CD4-positive, alpha-beta T cell treated with Interferon alpha-2 for 1 hour (primary cell): Measurements from ENCODE around the gene RHO.
A peak's percentile ranks its signal among the peaks of the same experiment; 100 is the strongest.

Experiments
- DNase-seq, 2 donors: peaks; one replicate each; pipeline ENCODE4 v3.0.0-alpha.2; 2020 to 2022

The RHO gene

DNA sequence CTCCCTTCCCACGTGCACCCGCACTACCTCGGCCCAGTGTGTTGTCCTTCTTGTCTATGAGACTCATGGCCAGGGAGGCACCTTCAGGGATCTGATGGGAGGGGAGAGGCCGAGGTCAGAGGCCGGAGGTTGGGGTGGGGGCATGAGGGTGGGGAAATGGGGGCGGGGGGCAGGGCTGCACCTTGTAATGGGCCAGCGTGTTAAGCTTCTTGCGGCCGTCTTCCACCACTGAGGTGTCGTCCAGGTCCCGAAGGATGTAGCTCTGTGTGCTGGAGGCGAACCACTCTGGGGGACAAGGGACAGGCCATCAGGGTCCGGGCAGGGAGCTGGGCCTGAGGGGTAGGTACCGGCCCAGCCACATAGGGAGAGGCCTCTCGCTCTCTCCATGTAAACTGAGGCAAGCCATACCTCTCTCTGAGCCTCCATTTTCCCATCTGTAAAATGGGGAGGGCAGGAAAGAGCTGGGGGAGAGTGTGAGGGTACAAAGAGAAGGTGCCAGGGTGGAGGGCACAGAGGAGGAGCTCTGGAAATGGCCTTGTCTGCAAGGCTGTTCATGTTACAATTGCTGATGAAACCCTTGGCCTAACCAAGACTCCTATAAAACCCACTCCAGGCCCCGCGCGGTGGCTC is 33.3 kb downstream of the RHO start:
- DNase-seq, result no peak

DNA sequence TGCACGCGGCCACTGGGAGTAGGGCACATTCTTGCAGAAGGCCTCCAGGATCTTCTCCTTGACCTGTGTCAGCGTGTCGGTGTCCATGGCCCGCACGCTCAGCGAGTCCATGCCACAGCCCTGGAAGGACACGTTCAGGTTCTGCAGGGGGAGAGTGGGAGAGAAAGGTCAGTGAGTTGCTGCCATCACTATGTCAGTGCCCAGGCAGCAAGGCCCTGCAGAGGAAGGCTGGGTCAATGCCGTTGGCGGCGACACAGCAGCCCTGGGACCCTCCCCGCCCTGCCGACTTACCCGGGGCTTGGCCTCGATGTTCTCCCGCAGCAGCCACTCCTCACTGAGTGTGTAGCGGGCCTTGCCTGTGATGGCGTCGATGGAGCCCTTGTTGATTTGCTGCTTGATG is 34.4 kb downstream of the RHO start:
- no peak for DNase-seq

- no peak for DNase-seq
These were observed 34.9 kb downstream of the RHO start for GRCh38 chr3:129563332-129563731.

- no peak for DNase-seq
These were observed 35.6 kb downstream of the RHO start for GRCh38 chr3:129563850-129564535.

DNA sequence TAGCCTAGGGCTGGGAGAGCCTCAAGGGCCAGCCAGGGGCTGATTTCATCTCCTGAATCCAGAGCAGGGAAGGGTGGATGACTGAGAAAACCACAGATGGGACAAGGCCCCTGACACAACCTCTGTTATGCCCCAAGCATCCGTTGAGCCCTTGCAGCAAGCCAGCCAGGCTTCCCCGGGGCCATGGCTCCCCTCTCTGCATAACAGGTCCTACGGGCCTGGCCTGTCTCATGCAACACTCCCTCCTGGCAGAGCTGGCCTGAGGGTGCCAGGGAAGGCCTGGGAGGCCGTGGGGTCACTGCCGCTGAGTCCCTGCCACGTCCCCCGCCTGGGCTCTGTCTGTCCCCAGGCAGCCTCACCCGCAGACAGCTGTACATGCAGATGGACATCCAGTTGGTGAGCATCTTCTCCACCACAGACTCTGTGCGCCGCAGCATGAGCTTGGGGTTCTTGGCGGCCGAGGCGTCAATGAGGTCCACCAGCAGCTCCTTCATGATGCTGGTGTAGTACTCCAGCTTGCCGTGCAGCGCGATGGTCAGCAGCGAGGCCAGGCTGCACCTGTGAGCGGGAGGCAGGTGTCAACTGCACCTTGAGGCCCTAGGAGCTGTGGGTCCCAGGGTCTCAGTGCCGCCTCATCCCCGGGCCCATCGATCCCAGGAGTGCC is 36.7 kb downstream of the RHO start:
- DNase-seq, result no peak

DNA sequence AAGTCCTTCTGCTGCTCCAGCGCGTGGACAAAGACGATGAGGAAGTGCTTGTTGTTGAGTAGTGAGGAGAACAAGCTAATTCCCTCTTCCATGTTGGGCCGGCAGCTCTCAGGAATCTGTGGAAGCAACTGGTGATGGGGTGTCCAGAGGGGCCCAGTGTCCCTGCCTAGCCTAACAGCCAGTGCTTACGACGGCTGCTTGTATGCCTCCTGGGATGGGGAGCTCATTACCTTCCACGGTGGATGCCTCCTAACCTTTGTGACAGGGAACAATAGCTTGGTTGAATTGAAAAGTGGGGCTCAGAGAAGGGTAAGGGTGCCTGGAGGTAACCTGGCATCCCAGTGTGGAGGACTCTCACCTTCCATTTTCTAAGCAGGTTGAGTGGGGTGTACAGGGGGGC is 37.5 kb downstream of the RHO start:
- DNase-seq, result no peak

GRCh38 chr3:129567176-129567705 is 38.8 kb downstream of the RHO start:
- no peak for DNase-seq

GRCh38 chr3:129567939-129568338 is 39.5 kb downstream of the RHO start:
- no peak for DNase-seq

DNA sequence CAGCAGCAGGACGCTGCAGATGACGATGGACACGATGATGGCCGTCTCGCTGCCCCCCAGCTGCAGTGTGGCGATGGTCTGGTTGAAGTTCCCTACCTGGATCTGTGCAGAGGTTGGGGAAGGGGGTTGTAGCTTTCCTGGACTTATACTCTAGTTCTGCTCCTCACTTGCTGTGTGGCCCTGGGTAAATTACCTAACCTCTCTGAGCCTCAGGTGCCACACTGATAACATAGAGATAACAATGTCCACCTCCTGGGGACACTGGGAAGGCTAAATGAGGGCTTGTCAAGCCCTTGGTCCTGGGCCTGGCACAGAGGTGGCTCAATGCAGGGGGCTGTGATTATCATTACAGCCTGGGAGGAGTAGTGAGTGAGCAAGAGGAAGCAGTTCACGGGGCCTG is 41.4 kb downstream of the RHO start:
- no peak for DNase-seq

DNA sequence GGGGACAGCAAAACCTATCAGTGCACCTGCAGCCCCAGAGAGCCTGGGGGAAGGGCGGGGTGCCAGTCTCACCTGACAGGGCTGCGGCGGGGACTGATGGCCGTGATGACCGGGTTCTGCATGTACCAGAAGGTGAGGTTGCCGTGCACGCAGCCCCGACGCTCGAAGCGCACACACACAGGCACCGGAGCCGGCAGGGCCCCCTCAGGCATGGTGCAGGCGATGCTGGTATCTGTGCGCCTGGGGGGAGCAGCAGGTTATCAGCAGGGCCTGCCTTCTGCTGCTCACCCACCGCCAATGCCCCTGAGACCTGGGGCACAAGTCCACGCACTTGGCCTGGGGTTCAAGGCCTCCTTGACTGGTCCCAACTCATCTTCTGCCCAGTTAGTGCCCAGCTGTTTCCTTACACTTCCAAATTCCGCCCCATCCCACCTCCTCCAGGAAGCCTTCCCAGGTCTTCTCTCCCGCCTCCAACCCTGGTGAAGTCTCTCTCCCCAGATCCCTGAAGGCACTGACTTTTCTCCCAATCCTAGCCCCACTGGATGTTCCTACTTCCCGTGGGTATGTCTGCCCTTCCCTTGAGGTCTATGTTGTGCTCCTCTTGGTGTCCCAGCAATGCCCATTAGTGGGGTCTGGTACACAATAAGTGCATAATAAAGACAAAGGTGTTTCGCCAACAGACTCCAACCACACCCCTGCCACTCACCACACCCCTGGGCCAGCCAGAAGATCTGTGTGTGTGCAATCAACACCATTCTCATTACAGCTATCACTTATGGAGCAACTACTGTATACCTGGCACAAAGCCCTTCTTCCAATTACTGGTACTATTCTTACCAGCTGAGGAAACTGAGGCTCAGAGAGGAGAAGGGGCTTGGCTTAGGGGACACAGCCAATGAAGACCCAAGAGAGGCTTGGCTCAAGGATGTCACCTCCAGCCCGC is 43.4 kb downstream of the RHO start:
- DNase-seq, result no peak

DNA sequence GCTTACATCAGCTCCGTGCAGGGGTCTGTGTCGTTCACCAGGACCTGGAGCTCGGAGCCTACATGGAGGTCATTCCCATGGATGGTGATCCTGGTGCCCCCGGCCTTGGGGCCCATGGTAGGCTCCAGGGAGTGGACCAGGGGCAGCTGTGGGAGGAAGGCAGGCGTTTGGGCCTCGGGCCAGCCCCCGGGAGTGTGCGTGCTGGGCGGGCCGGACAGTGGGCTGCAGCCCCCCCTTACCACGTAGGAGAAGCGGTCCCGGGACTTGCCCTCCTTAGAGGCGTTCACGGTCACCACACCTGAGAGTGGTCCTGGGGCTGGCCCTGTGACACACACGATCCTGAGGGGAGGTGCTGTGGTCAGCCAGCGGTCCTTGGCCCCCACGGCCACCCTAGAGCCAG is 44.2 kb downstream of the RHO start:
- no peak for DNase-seq

DNA sequence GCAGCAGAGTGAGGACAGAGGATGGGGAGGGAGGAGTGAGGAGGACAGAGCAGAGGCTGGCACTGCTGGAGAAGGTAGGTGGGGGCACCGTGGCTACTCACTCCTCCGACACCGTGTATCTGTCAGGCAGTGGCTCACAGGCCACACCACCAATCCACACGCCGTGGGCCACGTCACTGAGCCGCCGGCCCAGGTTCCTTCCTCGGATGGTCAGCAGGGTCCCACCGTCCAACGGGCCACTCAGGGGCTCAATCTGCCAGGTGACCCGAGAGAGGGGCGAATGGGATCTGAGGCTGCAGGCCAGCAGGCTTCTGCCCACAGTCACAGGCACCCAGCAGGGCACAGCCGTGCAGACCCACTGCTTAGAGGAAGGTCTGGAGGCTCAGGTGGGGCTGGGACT is 45.1 kb downstream of the RHO start:
- no peak for DNase-seq

GRCh38 chr3:129574206-129574605 is 45.8 kb downstream of the RHO start:
- no peak for DNase-seq

GRCh38 chr3:129575233-129575996 is 47.0 kb downstream of the RHO start:
- no peak for DNase-seq

DNA sequence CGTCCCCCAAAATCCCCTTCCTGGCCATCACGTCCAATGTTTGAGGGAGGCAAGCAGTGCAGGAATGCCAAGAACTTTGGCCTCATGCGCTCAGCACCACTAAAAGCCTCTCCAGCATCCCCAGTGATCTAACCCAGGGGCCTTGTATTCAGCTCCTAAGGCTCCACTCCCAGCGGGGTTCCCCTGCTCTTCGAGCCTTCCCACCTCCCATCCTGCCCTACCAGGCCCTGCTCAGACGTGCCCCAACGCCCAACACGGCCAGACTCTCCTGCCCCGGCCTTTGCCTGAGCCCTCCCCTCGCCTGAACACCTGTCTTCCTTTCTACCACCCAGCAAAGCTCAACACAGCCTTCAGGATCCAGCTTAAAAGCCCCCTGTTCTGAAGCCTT is 47.6 kb downstream of the RHO start:
- DNase-seq, result no peak

GRCh38 chr3:129576514-129577352 is 48.3 kb downstream of the RHO start:
- DNase-seq, result peak; percentile 76 to 77

GRCh38 chr3:129577366-129577765 is 48.9 kb downstream of the RHO start:
- DNase-seq, result no peak

DNA sequence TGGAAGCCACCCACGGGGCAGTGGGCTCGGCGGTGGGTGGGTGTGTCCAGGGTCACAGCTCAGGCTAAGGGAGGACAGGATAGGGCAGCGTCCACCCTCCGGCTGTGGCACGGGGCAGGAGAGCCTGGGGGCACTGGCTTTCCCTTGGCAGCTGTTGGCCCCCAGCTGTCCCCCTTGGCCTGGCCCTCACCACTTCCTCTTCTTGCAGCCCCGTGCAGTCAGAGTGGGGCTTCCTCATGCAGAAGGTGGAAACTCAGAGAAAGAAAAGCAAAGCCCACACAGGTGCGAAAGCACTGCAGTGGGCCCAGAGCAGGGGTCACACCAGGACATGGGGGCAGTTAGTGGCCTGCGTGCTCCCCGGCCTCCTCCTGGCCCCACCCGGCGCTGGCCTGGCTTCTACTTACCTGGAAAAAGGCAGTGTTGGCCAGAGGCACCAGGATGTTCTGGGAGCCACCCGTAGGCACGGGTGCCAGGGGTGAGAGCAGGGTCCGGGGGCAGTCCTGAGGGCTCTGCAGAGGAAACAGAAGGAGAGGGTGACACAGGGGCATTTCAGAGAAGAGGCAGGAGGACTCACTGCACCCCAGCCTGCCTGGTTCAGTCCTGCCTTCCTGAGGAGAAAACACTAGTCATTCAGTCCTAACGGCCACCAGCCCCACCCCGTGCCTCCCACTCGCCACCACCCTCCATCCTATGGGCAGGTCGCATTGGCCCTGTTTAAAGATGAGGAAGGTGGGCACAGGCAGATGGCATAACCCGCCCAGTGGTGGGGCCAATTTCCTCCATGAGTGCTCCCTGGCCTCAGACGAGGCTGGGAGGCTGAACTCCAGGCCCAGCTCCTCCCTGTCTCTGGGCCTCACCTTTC is 49.7 kb downstream of the RHO start:
- DNase-seq, result peak in 1 of 2 donors; percentile 59

- DNase-seq, result no peak
These were observed 51.6 kb downstream of the RHO start for GRCh38 chr3:129579991-129580390.

DNA sequence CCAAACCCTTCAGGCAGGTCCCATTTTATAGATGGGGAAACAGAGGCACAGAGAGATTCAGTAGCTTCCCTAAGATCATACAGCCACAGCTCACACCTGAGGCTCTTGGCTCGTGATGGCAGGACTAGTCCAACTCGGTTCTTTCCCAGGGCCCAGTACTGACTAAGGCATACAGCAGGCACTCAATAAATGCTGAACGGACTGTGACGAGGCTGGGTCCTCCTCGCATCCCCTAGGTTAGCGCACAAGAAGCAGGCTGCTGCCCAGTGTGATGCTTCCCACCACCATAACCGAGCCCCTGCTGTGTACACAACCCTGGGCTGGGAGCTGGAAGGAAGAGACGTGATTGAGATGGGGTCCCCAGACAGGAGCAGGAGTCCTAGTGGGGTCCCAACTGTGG is 53.2 kb downstream of the RHO start:
- no peak for DNase-seq
